OCI-LY1 (cell line): ENCODE measurements around the gene IGSF5.
A peak's percentile ranks its signal among the peaks of the same experiment; 100 is the strongest.

Experiments used
- H2AFZ ChIP-seq: fragments of 200-600 bp; sonication (generic), shearing (Covaris generic); 2 replicates; pipeline ENCODE4 v1.6.0; 2014; ENCODE audit warnings: antibody characterized with exemption, mild to moderate bottlenecking, low read length
- H3F3A ChIP-seq: fragments of 200-600 bp; sonication (generic), shearing (Covaris generic); 2 replicates; pipeline ENCODE4 v1.6.0; 2014; ENCODE audit warnings: mild to moderate bottlenecking, antibody characterized with exemption, low read length, moderate library complexity; ENCODE audit not compliant: insufficient read depth
- H3K27ac ChIP-seq: fragments of 200-600 bp; sonication (generic); 2 replicates; pipeline ENCODE4 v1.5.1; 2014; ENCODE audit warnings: low read length, mixed run types, mild to moderate bottlenecking, low read depth; ENCODE audit not compliant: poor library complexity, severe bottlenecking
- H3K27me3 ChIP-seq: fragments of 200-600 bp; sonication (generic); 2 replicates; pipeline ENCODE4 v1.6.0; 2014; ENCODE audit warnings: antibody characterized with exemption, mild to moderate bottlenecking, low read length, moderate library complexity; ENCODE audit not compliant: insufficient read depth
- H3K36me3 ChIP-seq: fragments of 200-600 bp; sonication (generic); 2 replicates; pipeline ENCODE4 v1.6.1; 2014; ENCODE audit warnings: mild to moderate bottlenecking, antibody characterized with exemption, low read length, moderate library complexity, mixed read lengths; ENCODE audit not compliant: insufficient read depth
- H3K4me1 ChIP-seq: fragments of 200-600 bp; sonication (generic); 2 replicates; pipeline ENCODE4 v1.5.1; 2014; ENCODE audit warnings: mild to moderate bottlenecking, low read length, moderate library complexity; ENCODE audit not compliant: insufficient read depth, severe bottlenecking
- H3K4me2 ChIP-seq: fragments of 200-600 bp; sonication (generic), shearing (Covaris generic); 2 replicates; pipeline ENCODE4 v1.6.1; 2014; ENCODE audit warnings: low read length
- H3K4me3 ChIP-seq: fragments of 200-600 bp; sonication (generic); 2 replicates; pipeline ENCODE4 v1.5.1; 2014; ENCODE audit warnings: low read length, low read depth, mild to moderate bottlenecking, mixed read lengths; ENCODE audit not compliant: poor library complexity, severe bottlenecking
- H3K79me2 ChIP-seq: fragments of 200-600 bp; shearing (Covaris generic); 2 replicates; pipeline ENCODE4 v1.6.1; 2016; ENCODE audit warnings: mixed run types, low read length, mixed read lengths; ENCODE audit not compliant: insufficient read depth
- H3K9ac ChIP-seq: fragments of 200-600 bp; sonication (generic), shearing (Covaris generic); 2 replicates; pipeline ENCODE4 v1.6.1; 2014; ENCODE audit warnings: mild to moderate bottlenecking, low read length, mixed read lengths
- H3K9me2 ChIP-seq: fragments of 200-600 bp; sonication (generic), shearing (Covaris generic); 2 replicates; pipeline ENCODE4 v1.6.1; 2014; ENCODE audit warnings: low read depth, mild to moderate bottlenecking, low read length, mixed read lengths
- H3K9me3 ChIP-seq: fragments of 200-600 bp; shearing (Covaris generic); 2 replicates; pipeline ENCODE4 v1.6.1; 2014; ENCODE audit warnings: low read length, mixed read lengths
- H4K20me1 ChIP-seq: fragments of 200-600 bp; sonication (generic), shearing (Covaris generic); 2 replicates; pipeline ENCODE4 v1.6.0; 2016; ENCODE audit warnings: mild to moderate bottlenecking, low read length; ENCODE audit not compliant: insufficient read depth
- CTCF ChIP-seq: fragments of 200-600 bp; sonication (generic), shearing (Covaris generic); IDR thresholded peaks from 2 replicates; pipeline ENCODE4 v1.5.1; 2017; ENCODE audit warnings: mild to moderate bottlenecking, antibody characterized with exemption, low read length, moderate library complexity, mixed read lengths
- EZH2 ChIP-seq: fragments of 200-600 bp; sonication (generic), shearing (Covaris generic); IDR thresholded peaks from 2 replicates; pipeline ENCODE4 v1.8.0; 2017; ENCODE audit warnings: borderline replicate concordance, mixed run types, mild to moderate bottlenecking, antibody characterized with exemption, low read length, moderate library complexity, mixed read lengths

IGSF5 gene

GRCh38 chr21:39710866-39711265 is 34.1 kb upstream of the IGSF5 start:
- H3K27ac ChIP-seq = no peak overlapping the region
- TF ChIP-seq CTCF = no peak
- TF ChIP-seq EZH2 = no peak

GRCh38 chr21:39712273-39712672 is 32.7 kb upstream of the IGSF5 start:
- Histone ChIP-seq H3K27ac (no peak overlapping the region), H3K4me3 (no peak overlapping the region), H3K4me1 (no peaks in the 10 kb centered on the region), H3K27me3 (no peaks in the 10 kb centered on the region), H3F3A (no peaks in the 10 kb centered on the region), H3K79me2 (no peaks in the 10 kb centered on the region), H3K36me3 (no peaks in the 10 kb centered on the region), H4K20me1 (no peaks in the 10 kb centered on the region), H3K9ac (no peak overlapping the region), H2AFZ (no peak overlapping the region), H3K4me2 (no peak overlapping the region), H3K9me3 (no peaks in the 10 kb centered on the region), H3K9me2 (no peaks in the 10 kb centered on the region)
- TF ChIP-seq CTCF (no peak), EZH2 (no peak)

More at GRCh38 chr21:39710866-39711265, 34.1 kb upstream of the IGSF5 start:
- H3K4me1 ChIP-seq = no peaks in the 10 kb centered on the region
- H3K9ac ChIP-seq = no peak overlapping the region
- H3K9me2 ChIP-seq = no peaks in the 10 kb centered on the region
- no peaks in the 10 kb centered on the region for H3K36me3 ChIP-seq
- H2AFZ ChIP-seq = no peak overlapping the region
- H3K79me2 ChIP-seq = no peaks in the 10 kb centered on the region
- H3K27me3 ChIP-seq = no peaks in the 10 kb centered on the region
- H3K4me2 ChIP-seq = no peak overlapping the region
- H3F3A ChIP-seq = no peaks in the 10 kb centered on the region
- no peaks in the 10 kb centered on the region for H4K20me1 ChIP-seq
- no peaks in the 10 kb centered on the region for H3K9me3 ChIP-seq
- no peak overlapping the region for H3K4me3 ChIP-seq

- no peak overlapping the region for H3K4me2 ChIP-seq
- no peaks in the 10 kb centered on the region for H3K4me1 ChIP-seq
- H3K9me3 ChIP-seq = no peaks in the 10 kb centered on the region
- H3K27me3 ChIP-seq = no peaks in the 10 kb centered on the region
- peak; percentile 12; the same call in 1 of the 2 replicates for TF ChIP-seq CTCF
- no peak for TF ChIP-seq EZH2
- H2AFZ ChIP-seq = no peak overlapping the region
- H3F3A ChIP-seq = no peaks in the 10 kb centered on the region
- H3K9ac ChIP-seq = no peak overlapping the region
- H3K79me2 ChIP-seq = no peaks in the 10 kb centered on the region
- H4K20me1 ChIP-seq = no peaks in the 10 kb centered on the region
- H3K4me3 ChIP-seq = no peak overlapping the region
- no peaks in the 10 kb centered on the region for H3K36me3 ChIP-seq
- H3K27ac ChIP-seq = no peak overlapping the region
- H3K9me2 ChIP-seq = no peaks in the 10 kb centered on the region
Measured at GRCh38 chr21:39712976-39713375, 32.0 kb upstream of the IGSF5 start.
